Mesothelial cell of epicardium (in vitro differentiated cells): ENCODE measurements around the gene PSMD12. TPM values are rescaled to one million over a fixed set of nuclear protein-coding genes. Genes with fewer than 3 reads are reported as not detected.
"Not testable (repeated sequence)": the region's sequence is repeated elsewhere in the genome, so short reads cannot be mapped to it uniquely, and the experiment has no call there.

ENCODE experiments used
- DNase-seq, 2 experiments: peaks; one replicate each; pipeline ENCODE4 v3.0.0; 2021; ENCODE audit warnings: low spot score in 2 of 2; ENCODE audit not compliant: unreplicated experiment in 2 of 2
- H3K27ac Mint-ChIP-seq: 2 replicates; pipeline ENCODE4 v1.8.0; 2021; ENCODE audit warnings: mixed read lengths
- H3K27me3 Mint-ChIP-seq: 2 replicates; pipeline ENCODE4 v1.8.0; 2021; ENCODE audit warnings: low read depth, mixed read lengths
- H3K36me3 Mint-ChIP-seq: 2 replicates; pipeline ENCODE4 v1.8.0; 2021; ENCODE audit warnings: mixed read lengths
- H3K4me1 Mint-ChIP-seq: 2 replicates; pipeline ENCODE4 v1.8.0; 2021; ENCODE audit warnings: mixed read lengths
- H3K4me3 Mint-ChIP-seq: 2 replicates; pipeline ENCODE4 v1.8.0; 2021; ENCODE audit warnings: mild to moderate bottlenecking, moderate library complexity, mixed read lengths
- H3K9me3 Mint-ChIP-seq: 2 replicates; pipeline ENCODE4 v1.8.0; 2021; ENCODE audit warnings: mixed read lengths
- total RNA-seq: library from RNA; stranded (reverse); gene quantifications from 3 replicates; pipeline ENCODE4 v1.2.1, GENCODE V29; 2021
- TF ChIP-seq, protein P1 (sequence below): fragments of 200-600 bp; sonication (generic); IDR thresholded peaks from one replicate; pipeline ENCODE4 v1.5.0; 2021; ENCODE audit warnings: antibody characterized with exemption; ENCODE audit not compliant: unreplicated experiment

PSMD12 gene
- total RNA-seq, 1 donor from 2014 or later, result 41.7 TPM

DNA sequence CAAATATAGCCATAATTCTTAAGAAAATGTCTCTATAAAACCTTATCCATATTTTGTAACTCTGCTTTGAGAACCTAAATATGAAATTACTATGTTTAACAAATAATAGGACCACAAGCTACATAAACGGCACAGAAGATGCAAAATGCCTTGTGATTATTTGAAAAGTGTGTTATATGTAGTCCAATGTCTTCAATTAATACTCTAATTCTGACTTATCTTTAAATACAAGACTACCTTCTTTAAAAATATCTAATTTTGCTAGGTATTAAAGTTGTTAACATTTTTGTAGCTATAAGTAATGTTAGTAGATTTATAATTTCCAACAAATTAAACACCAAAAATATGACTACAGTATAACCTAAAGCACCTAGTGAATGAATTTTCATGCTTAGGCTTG is 17.0 kb downstream of the PSMD12 start:
- Mint-ChIP-seq H3K4me1 (no peaks in the 10 kb centered on the region), H3K36me3 (peaks cover 64% of the 10 kb centered on the region), H3K9me3 (peaks cover 12% of the 10 kb centered on the region), H3K27ac (no peak overlapping the region), H3K4me3 (no peak overlapping the region), H3K27me3 (no peaks in the 10 kb centered on the region)
- TF ChIP-seq, protein P1, sequence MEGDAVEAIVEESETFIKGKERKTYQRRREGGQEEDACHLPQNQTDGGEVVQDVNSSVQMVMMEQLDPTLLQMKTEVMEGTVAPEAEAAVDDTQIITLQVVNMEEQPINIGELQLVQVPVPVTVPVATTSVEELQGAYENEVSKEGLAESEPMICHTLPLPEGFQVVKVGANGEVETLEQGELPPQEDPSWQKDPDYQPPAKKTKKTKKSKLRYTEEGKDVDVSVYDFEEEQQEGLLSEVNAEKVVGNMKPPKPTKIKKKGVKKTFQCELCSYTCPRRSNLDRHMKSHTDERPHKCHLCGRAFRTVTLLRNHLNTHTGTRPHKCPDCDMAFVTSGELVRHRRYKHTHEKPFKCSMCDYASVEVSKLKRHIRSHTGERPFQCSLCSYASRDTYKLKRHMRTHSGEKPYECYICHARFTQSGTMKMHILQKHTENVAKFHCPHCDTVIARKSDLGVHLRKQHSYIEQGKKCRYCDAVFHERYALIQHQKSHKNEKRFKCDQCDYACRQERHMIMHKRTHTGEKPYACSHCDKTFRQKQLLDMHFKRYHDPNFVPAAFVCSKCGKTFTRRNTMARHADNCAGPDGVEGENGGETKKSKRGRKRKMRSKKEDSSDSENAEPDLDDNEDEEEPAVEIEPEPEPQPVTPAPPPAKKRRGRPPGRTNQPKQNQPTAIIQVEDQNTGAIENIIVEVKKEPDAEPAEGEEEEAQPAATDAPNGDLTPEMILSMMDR, result no peak
- no peak for DNase-seq

DNA sequence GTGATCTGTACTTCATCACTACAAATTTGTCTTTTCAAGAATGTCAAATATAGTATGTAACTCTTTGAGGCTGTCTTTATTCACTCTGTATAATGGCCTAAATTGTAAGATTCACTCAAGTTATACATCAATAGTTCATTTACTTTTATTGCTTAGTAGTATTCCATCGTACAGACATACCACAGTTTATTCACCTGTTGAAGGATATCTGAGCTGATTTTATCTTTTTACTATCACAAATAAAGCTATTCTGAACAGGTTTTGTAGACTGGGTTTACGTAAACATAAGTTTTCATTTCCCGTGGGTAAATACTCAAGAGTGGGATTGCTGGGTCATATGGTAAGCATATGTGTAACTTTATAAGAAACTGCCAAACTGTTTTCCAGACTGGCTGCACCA is 18.6 kb downstream of the PSMD12 start:
- Mint-ChIP-seq H3K4me1 (no peaks in the 10 kb centered on the region), H3K27ac (no peak overlapping the region), H3K4me3 (no peak overlapping the region), H3K9me3 (peaks cover 12% of the 10 kb centered on the region), H3K27me3 (no peaks in the 10 kb centered on the region), H3K36me3 (peaks cover 63% of the 10 kb centered on the region)
- no peak for DNase-seq
- TF ChIP-seq, protein P1, result no peak

DNA sequence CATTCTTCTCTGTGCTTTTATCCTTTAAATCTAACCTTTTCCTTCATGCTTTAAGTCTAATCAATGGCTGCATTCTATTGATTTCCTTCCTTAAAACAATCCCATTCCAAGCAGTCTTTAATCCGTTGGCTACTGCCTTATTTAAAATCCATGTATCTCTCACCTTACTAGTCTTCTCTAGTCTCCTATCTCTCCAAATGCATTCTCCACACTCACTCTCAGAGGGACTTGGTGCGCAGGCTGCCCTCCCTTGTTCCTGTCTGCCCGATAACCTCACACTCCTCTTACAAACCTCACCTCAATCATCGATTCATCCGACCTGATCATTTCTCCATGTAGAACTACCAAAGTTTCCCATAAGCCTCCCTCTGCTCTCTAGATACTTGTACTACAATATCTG is 23.1 kb downstream of the PSMD12 start:
- Mint-ChIP-seq H3K27me3 (no peaks in the 10 kb centered on the region), H3K4me1 (no peaks in the 10 kb centered on the region), H3K27ac (no peak overlapping the region), H3K4me3 (no peak overlapping the region), H3K36me3 (peaks cover 55% of the 10 kb centered on the region), H3K9me3 (no peaks in the 10 kb centered on the region)
- DNase-seq, result no peak
- TF ChIP-seq, protein P1, result no peak

DNA sequence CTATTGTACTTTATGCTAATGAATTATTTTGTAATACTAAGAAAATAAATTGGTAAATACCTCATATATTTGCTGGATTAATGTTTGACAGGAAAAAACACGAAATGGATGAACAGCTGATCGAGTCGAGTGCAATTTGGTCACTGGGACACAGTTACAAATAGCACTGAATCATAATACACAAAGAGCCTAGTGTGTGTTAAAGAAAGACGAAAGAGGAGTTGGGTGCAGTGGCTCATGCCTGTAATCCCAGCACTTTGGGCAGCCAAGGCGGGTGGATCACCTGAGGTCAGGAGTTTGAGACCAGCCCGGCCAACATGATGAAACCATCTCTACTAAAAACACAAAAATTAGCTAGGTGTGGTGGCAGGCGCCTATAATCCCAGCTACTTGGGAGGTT is 28.0 kb downstream of the PSMD12 start:
- H3K4me1 Mint-ChIP-seq, DNase-seq, H3K9me3 Mint-ChIP-seq, H3K27ac Mint-ChIP-seq, H3K27me3 Mint-ChIP-seq, H3K4me3 Mint-ChIP-seq: not testable (repeated sequence)
- peaks cover 32% of the 10 kb centered on the region for H3K36me3 Mint-ChIP-seq

DNA sequence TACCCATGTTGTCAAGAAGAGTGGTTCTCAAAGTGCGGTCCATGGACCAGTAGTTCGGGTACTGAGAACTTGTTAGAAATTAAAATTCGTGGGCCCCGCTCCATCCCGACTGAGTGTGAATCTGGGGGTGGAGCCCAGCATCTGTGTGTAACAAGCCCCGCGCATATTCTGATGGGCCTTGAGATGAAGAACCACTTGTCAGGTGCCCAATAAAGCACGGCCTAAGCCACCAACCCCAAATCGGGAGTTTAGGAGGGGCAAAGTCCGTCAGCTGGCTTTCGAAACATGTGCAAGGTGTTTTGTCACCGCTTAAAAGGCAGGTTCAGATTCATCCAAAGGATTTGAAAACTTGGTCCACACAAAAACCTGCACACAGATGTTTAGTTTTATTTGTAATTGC is 29.5 kb downstream of the PSMD12 start:
- H3K36me3 Mint-ChIP-seq, result peaks cover 26% of the 10 kb centered on the region
- DNase-seq, result no peak
- H3K27ac Mint-ChIP-seq, result no peak overlapping the region
- no peak overlapping the region for H3K4me3 Mint-ChIP-seq
- H3K9me3 Mint-ChIP-seq, result no peaks in the 10 kb centered on the region
- H3K27me3 Mint-ChIP-seq, result no peaks in the 10 kb centered on the region
- H3K4me1 Mint-ChIP-seq, result peaks cover 2% of the 10 kb centered on the region
- TF ChIP-seq, protein P1, result no peak

DNA sequence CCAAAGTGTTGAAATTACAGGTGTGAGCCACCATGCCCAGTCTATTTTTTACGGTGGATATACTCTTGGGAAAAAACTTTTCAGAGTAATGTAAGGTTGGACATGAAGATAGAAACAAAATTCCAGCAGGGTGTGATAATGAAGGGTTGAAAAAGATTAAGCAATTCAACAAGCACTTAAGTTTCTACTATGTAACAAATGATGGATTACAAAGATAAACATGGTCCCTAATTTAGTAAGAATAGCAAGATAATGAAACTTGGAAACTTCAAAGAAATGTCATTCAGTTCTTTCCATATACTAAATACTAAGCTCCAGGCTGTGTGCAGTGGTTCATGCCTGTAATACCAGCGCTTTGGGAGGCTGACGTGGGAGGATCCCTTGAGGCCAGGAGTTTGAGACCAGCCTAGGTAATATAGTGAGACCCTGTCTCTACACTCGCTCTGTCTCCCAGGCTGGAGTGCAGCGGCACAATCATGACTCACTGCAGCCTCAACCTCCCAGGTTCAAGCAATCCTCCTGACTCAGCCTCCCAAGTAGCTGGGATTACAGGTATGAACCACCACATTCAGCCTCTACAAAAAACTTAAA is 31.0 kb downstream of the PSMD12 start:
- no peak overlapping the region for H3K4me3 Mint-ChIP-seq
- no peaks in the 10 kb centered on the region for H3K9me3 Mint-ChIP-seq
- no peak for DNase-seq
- H3K27ac Mint-ChIP-seq, result no peak overlapping the region
- H3K4me1 Mint-ChIP-seq, result peaks cover 2% of the 10 kb centered on the region
- TF ChIP-seq, protein P1, result no peak
- no peaks in the 10 kb centered on the region for H3K27me3 Mint-ChIP-seq
- peaks cover 14% of the 10 kb centered on the region for H3K36me3 Mint-ChIP-seq

DNA sequence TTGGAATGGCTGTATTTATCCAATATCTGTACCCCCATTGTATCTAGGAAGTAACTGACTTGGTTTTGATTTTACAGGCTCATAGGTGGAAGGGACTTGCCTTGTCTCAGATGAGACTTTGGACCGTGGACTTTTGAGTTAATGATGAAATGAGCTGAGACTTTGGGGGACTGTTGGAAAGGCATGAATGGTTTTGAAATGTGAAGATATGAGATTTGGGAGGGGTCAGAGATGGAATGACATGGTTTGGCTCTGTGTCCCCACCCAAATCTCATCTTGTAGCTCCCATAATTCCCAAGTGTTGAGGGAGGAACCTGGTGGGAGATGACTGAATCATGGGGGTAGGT is 34.2 kb downstream of the PSMD12 start:
- DNase-seq, H3K27me3 Mint-ChIP-seq, H3K4me1 Mint-ChIP-seq, H3K27ac Mint-ChIP-seq, H3K4me3 Mint-ChIP-seq, H3K36me3 Mint-ChIP-seq: not testable (repeated sequence)
- H3K9me3 Mint-ChIP-seq, result peaks cover 14% of the 10 kb centered on the region

DNA sequence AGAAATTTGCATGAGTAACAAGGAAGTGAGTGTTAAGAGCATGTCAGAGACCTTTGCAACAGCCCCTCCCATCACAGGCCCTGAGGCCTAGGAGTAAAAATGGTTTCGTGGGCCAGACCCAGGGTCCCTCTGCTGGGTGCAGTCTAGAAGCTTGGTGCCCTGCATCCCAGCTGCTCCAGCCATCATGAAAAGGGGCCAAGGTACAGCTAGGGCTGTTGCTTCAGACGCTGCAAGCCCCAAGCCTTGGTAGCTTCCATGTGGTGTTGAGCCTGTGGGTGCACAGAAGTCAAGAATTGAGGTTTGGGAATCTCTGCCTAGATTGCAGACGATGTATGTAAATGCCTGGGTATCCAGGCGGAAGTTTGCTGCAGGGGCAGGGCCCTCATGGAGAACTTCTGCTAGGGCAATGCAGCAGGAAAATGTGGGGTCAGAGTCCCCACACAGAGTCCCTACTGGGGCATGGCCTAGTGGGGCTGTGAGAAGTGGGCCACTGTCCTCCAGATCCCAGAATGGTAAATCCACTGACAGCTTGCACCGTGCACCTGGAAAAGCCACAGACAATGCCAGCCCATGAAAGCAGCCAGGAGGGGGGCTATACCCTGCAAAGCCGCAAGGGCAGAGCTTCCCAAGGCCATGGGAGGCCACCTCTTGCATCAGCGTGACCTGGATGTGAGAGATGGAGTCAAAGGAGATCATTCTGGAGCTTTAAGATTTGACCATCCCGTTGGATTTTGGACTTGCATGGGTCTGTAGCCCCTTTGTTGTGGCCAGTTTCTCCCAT is 34.8 kb downstream of the PSMD12 start:
- not testable (repeated sequence) for H3K36me3 Mint-ChIP-seq, H3K4me1 Mint-ChIP-seq, H3K27me3 Mint-ChIP-seq, DNase-seq, H3K4me3 Mint-ChIP-seq, H3K27ac Mint-ChIP-seq
- H3K9me3 Mint-ChIP-seq, result peaks cover 14% of the 10 kb centered on the region
